Thoracic aorta (tissue), 2 donors: ENCODE measurements around the gene PTPRG. TPM values are rescaled to one million over a fixed set of nuclear protein-coding genes. Genes with fewer than 3 reads are reported as not detected.

Source experiments
- ATAC-seq: fragments of 150-250 bp; one replicate; pipeline ENCODE4 v1.8.0; 2017; ENCODE audit warnings: low read depth; ENCODE audit not compliant: insufficient number of reproducible peaks, low FRiP score
- DNase-seq: peaks from one replicate; pipeline ENCODE4 v3.0.0-alpha.2; 2020; ENCODE audit warnings: low spot score
- H3K27ac ChIP-seq, 2 donors: fragments of 200-600 bp; sonication (generic); 1 replicate in 1 of 2; 2 replicates in 1 of 2; pipeline ENCODE4 v1.5.1; 2016; ENCODE audit warnings: mild to moderate bottlenecking in 2 of 2, moderate library complexity in 2 of 2
- H3K27me3 ChIP-seq: fragments of 200-600 bp; sonication (generic); replicated peaks from 2 replicates; pipeline ENCODE4 v1.6.0; 2016; ENCODE audit warnings: mild to moderate bottlenecking; ENCODE audit not compliant: insufficient read depth
- H3K36me3 ChIP-seq: fragments of 200-600 bp; sonication (generic); one replicate; pipeline ENCODE4 v1.5.1; 2016
- H3K4me1 ChIP-seq, 2 donors: fragments of 200-600 bp; sonication (generic); 1 replicate in 1 of 2; 2 replicates in 1 of 2; pipeline versions ENCODE4 v1.5.1 to v1.6.0; 2016; ENCODE audit warnings: low read depth in 2 of 2, mild to moderate bottlenecking in 1 of 2; ENCODE audit not compliant: control insufficient read depth in 1 of 2
- H3K4me3 ChIP-seq: fragments of 200-600 bp; sonication (generic); 2 replicates; pipeline ENCODE4 v1.5.1; 2016; ENCODE audit warnings: mild to moderate bottlenecking
- H3K9me3 ChIP-seq: fragments of 200-600 bp; sonication (generic); 2 replicates; pipeline ENCODE4 v1.5.1; 2016
- CTCF ChIP-seq: fragments of 200-600 bp; sonication (generic); IDR thresholded peaks from one replicate; pipeline ENCODE4 v1.5.1; 2019; ENCODE audit warnings: antibody characterized with exemption
- total RNA-seq, 2 donors: library from RNA; depleted of rRNA; stranded (reverse); fragments of >200 nt; gene quantifications; one replicate each; pipeline versions ENCODE4 v1.1.0 to v1.2.3, GENCODE V29; 2016

PTPRG gene
- total RNA-seq, 2 donors from 2014 or later = 154 to 208 TPM

- Histone ChIP-seq H3K36me3 (no peaks in the 10 kb centered on the region), H3K27me3 (no peaks in the 10 kb centered on the region), H3K9me3 (no peaks in the 10 kb centered on the region), H3K4me3 (no peak overlapping the region), H3K4me1 (peaks cover 25 to 75% of the 10 kb centered on the region in 2 donors), H3K27ac (peak overlapping the region in 1 of 2 donors; percentile 41)
- TF ChIP-seq CTCF = no peak
- no peak for DNase-seq
- ATAC-seq = no peak
Measured at GRCh38 chr3:62101488-62101887, 540.1 kb downstream of the PTPRG start.

DNA sequence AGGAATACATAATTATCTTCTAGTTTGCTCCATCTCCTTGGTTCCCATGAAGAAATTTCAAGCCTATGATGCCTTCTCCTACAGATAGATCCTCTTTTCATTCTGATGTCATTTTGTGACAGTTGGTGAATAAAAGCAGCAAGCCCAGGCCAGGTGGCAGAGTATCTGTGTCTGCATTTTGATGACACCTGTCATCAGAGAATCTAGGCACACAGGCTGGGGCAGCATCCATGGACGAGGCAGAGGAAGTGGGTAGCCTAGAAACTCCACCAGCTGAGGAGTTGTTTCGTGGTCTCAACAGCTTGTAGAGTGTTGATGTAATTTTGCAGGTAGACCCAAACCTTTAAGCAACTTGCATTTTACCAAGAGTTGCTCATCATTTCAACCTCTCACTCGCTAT lies 542.2 kb downstream of the PTPRG start:
- DNase-seq (no peak), ATAC-seq (no peak)
- Histone ChIP-seq H3K4me1 (peaks cover 9 to 55% of the 10 kb centered on the region in 2 donors), H3K36me3 (no peaks in the 10 kb centered on the region), H3K9me3 (no peaks in the 10 kb centered on the region), H3K27me3 (no peaks in the 10 kb centered on the region), H3K4me3 (no peak overlapping the region), H3K27ac (peak overlapping the region; percentile 3 to 54)
- no peak for TF ChIP-seq CTCF

DNA sequence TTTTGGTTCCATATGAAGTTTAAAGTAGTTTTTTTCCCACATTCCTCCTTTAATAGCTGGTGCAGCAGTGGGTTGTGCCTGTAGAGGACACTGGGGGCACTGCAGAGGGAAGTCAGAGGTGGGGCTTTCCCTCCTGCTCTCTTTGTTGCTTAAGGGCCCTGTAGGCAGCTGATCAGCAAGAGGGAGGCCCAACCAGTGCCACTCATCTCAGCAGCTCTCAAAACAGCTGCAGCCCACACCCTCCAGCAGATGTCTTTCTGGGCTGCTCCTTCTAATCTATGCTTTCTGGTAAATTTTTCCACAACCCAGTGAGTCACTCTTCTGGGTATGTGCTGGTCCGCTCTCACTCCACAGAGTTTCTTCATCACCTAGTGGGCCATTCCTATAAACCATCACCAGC lies 548.2 kb downstream of the PTPRG start:
- ATAC-seq (peak; percentile 86), DNase-seq (no peak)
- Histone ChIP-seq H3K27ac (no peak overlapping the region), H3K36me3 (no peaks in the 10 kb centered on the region), H3K9me3 (no peaks in the 10 kb centered on the region), H3K27me3 (no peaks in the 10 kb centered on the region), H3K4me3 (no peak overlapping the region), H3K4me1 (peaks cover 2 to 4% of the 10 kb centered on the region in 2 donors)
- TF ChIP-seq CTCF = no peak

DNA sequence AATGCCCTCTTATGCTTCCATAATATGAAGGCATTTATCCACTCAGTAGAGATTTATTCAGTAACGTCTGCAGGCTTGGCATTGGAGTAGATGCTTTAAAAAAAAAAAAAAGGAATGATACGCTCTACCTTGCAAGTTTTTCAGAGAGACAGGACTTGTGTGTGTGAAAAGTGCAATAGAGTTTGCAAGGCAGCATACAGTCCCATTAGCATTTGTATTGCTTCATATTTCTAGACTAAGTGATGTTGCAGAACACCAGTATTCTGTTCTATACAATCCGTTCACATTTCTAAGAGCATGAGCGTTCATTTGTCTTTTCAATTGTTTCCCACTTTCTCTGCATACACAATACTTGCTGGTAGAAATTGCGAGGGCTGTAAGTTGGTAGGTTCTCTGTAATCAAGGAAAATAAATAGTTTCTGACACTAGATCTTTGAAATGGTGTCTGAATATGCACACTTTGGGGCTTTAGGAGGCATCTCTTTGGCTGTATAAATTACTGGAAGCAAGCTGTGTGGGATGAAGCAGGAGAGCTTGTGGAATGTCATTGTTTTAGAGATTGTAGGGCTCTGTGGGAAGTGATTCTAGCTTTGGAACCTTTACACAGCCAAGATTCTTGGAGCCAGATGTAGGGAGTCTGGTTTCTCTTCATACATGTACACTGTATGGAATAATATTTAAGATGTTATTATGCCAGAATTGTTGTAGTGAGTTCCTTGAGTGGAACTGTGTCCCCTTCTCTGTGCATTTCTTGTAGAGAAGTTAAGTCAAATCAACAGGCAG lies 549.3 kb downstream of the PTPRG start:
- Histone ChIP-seq H3K27ac (no peak overlapping the region), H3K9me3 (no peaks in the 10 kb centered on the region), H3K27me3 (no peaks in the 10 kb centered on the region), H3K4me3 (no peak overlapping the region), H3K36me3 (no peaks in the 10 kb centered on the region), H3K4me1 (peaks cover 0 to 4% of the 10 kb centered on the region in 2 donors)
- ATAC-seq (no peak), DNase-seq (no peak)
- no peak for TF ChIP-seq CTCF

DNA sequence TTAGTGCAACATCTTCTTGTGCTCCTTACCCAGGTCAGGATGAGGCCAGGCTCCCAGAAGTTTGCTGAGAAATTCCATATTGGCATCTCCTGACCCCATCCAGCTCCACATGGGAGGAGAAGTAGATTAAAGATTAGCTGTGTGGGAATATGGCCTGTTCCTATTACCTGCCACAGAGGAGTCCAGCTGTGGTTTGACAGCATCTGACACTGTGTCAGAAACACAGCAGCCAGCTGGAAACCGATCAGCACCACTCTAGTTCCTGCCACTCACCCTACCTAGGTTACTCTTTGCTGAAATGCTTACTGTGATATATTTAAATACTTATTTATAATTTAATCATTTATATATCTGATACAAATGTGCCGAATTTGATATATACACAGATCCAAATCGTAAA lies 551.7 kb downstream of the PTPRG start:
- H3K36me3 ChIP-seq = no peaks in the 10 kb centered on the region
- H3K9me3 ChIP-seq = no peaks in the 10 kb centered on the region
- TF ChIP-seq CTCF = no peak
- DNase-seq (no peak), ATAC-seq (no peak)
- no peak overlapping the region for H3K4me3 ChIP-seq
- no peaks in the 10 kb centered on the region for H3K27me3 ChIP-seq
- H3K4me1 ChIP-seq = peaks cover 11 to 12% of the 10 kb centered on the region in 2 donors
- H3K27ac ChIP-seq = no peak overlapping the region
